GM18867 (cell line): ENCODE data around the gene IL36A.

Experiments used
- ATAC-seq: cut with Tn5 transposase; IDR thresholded peaks from one replicate; pipeline ENCODE4 v1.9.1; 2021; ENCODE audit warnings: mild to moderate bottlenecking, moderate library complexity; ENCODE audit not compliant: unreplicated experiment

Gene IL36A

GRCh38 chr2:113046465-113046864, 41.2 kb downstream of the IL36A start:
- ATAC-seq = no peak

GRCh38 chr2:113050921-113051895, 45.9 kb downstream of the IL36A start:
- ATAC-seq = no peak

GRCh38 chr2:113052396-113052917, 47.2 kb downstream of the IL36A start, which contains the start of gene IL36B:
Gene IL36B, minus strand, starts transcription at chr2:113052867.
- ATAC-seq = no peak

- no peak for ATAC-seq
Observed at GRCh38 chr2:113053666-113054065, 48.4 kb downstream of the IL36A start.

GRCh38 chr2:113054066-113054465, 48.8 kb downstream of the IL36A start:
- ATAC-seq = no peak

- no peak for ATAC-seq
Observed at GRCh38 chr2:113056521-113056920, 51.3 kb downstream of the IL36A start.

- ATAC-seq = no peak
Observed at GRCh38 chr2:113057117-113057516, 51.9 kb downstream of the IL36A start.
